HEK293T (cell line): Measurements from ENCODE around the gene POLQ.
"Not testable (repeated sequence)": the region's sequence is repeated elsewhere in the genome, so short reads cannot be mapped to it uniquely, and the experiment has no call there.

Source experiments
- CTCF ChIA-PET: fragments of 350-600 bp; formaldehyde crosslinking; extraction: SDS; loops from one replicate; lab custom pipeline; 2021; ENCODE audit warnings: antibody characterized with exemption, inconsistent platforms; lab: Yijun Ruan, JAX
- POLR2A ChIA-PET: fragments of 350-600 bp; formaldehyde crosslinking; extraction: SDS; loops from one replicate; lab custom pipeline; 2020; ENCODE audit warnings: antibody characterized with exemption, inconsistent platforms; lab: Yijun Ruan, JAX
- DNase-seq: peaks from one replicate; pipeline ENCODE4 v3.0.0; 2012; ENCODE audit warnings: mixed read lengths; ENCODE audit errors: extremely low spot score
- ARNT ChIP-seq: fragments of 450-650 bp; IDR thresholded peaks from 2 replicates; pipeline ENCODE4 v1.6.1; 2017; ENCODE audit warnings: mild to moderate bottlenecking
- BHLHE40 ChIP-seq: fragments of 450-650 bp; IDR thresholded peaks from 2 replicates; pipeline ENCODE4 v1.6.1; 2016; ENCODE audit warnings: mild to moderate bottlenecking, moderate library complexity, borderline replicate concordance
- CTBP1 ChIP-seq: fragments of 450-650 bp; IDR thresholded peaks from 2 replicates; pipeline ENCODE4 v1.6.1; 2016; ENCODE audit warnings: borderline replicate concordance
- ELF4 ChIP-seq: fragments of 450-650 bp; IDR thresholded peaks from 2 replicates; pipeline ENCODE4 v1.6.1; 2017; ENCODE audit warnings: antibody characterized with exemption
- FOXA1 ChIP-seq: fragments of 450-650 bp; IDR thresholded peaks from 2 replicates; pipeline ENCODE4 v1.6.1; 2016; ENCODE audit warnings: mild to moderate bottlenecking
- FOXK2 ChIP-seq: fragments of 450-650 bp; IDR thresholded peaks from 2 replicates; pipeline ENCODE4 v1.6.1; 2016; ENCODE audit warnings: mild to moderate bottlenecking
- FOXM1 ChIP-seq: fragments of 450-650 bp; IDR thresholded peaks from 2 replicates; pipeline ENCODE4 v1.6.1; 2017; ENCODE audit warnings: mild to moderate bottlenecking, borderline replicate concordance
- HDGF ChIP-seq: fragments of 450-650 bp; IDR thresholded peaks from 2 replicates; pipeline ENCODE4 v1.6.1; 2017; ENCODE audit warnings: antibody characterized with exemption, borderline replicate concordance
- L3MBTL2 ChIP-seq: fragments of 450-650 bp; conservative IDR thresholded peaks from 2 replicates; pipeline ENCODE4 v1.6.1; 2016; ENCODE audit warnings: mild to moderate bottlenecking
- LEF1 ChIP-seq: fragments of 450-650 bp; IDR thresholded peaks from 2 replicates; pipeline ENCODE4 v1.6.1; 2017; ENCODE audit warnings: mild to moderate bottlenecking, borderline replicate concordance
- NFRKB ChIP-seq: fragments of 450-650 bp; IDR thresholded peaks from 2 replicates; pipeline ENCODE4 v1.6.1; 2016; ENCODE audit warnings: mild to moderate bottlenecking, moderate library complexity
- PKNOX1 ChIP-seq: fragments of 450-650 bp; IDR thresholded peaks from 2 replicates; pipeline ENCODE4 v1.6.1; 2016
- SP1 ChIP-seq: fragments of 450-650 bp; IDR thresholded peaks from 2 replicates; pipeline ENCODE4 v1.6.1; 2017
- SUZ12 ChIP-seq: fragments of 450-650 bp; IDR thresholded peaks from 2 replicates; pipeline ENCODE4 v1.6.1; 2016; ENCODE audit warnings: mild to moderate bottlenecking
- TARDBP ChIP-seq: fragments of 450-650 bp; IDR thresholded peaks from 2 replicates; pipeline ENCODE4 v1.6.1; 2016
- ZNF384 ChIP-seq: fragments of 450-650 bp; IDR thresholded peaks from 2 replicates; pipeline ENCODE4 v1.6.1; 2016

POLQ gene

GRCh38 chr3:121405631-121406030 is 140.2 kb downstream of the POLQ start:
- ChIA-PET POLR2A (no interaction called here), CTCF (no interaction called here)
- TF ChIP-seq LEF1 (no peak), FOXM1 (no peak), TARDBP (no peak), ARNT (no peak), NFRKB (no peak), BHLHE40 (no peak), SUZ12 (no peak), FOXA1 (no peak), SP1 (no peak), ZNF384 (no peak), ELF4 (no peak), FOXK2 (no peak), CTBP1 (no peak), L3MBTL2 (no peak), PKNOX1 (no peak), HDGF (no peak)
- no peak for DNase-seq

DNA sequence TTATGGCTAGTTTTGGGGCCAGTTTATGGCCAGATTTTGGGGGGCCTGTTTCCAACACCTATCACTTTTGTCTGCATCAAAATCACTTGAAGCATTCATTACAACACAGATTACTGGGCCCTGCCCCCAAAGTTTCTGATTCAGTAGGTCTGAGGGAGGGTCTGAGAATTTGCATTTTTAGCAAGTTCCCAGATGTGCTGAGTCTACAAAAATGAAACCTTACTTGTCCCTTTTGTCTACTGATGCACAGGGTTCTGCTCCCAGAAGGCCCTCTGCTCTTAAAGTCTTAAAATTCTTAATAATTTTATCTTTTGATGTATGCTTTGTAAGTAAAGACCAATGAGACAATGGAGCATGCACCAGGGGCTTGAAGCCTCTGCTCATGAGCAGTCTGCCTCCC is 146.0 kb downstream of the POLQ start:
- TF ChIP-seq ARNT (no peak), SUZ12 (no peak), FOXM1 (no peak), ZNF384 (no peak), FOXK2 (no peak), HDGF (no peak), PKNOX1 (no peak), FOXA1 (no peak)
- POLR2A ChIA-PET: no interaction called here
- no peak for DNase-seq
- CTCF ChIA-PET: no interaction called here

DNA sequence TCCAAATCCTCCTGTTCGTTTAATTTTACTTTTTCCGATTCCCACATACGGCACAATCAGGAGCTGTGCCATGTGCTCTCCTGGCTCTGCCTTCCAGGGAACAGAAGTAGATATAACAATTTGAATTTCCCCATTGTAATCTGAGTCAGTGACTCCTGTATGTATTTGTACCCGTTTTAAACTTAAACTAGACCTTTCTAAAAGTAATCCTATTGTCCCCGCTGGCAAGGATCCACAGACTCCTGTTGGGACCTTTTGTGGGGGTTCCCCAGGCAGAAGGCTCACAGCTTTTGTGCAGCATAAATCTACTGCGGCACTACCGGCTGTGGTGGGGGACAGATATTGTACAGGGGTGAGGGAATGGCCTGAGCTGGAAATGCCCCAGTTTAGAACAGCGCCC is 147.7 kb downstream of the POLQ start:
- DNase-seq, CTCF ChIA-PET: not testable (repeated sequence)

DNA sequence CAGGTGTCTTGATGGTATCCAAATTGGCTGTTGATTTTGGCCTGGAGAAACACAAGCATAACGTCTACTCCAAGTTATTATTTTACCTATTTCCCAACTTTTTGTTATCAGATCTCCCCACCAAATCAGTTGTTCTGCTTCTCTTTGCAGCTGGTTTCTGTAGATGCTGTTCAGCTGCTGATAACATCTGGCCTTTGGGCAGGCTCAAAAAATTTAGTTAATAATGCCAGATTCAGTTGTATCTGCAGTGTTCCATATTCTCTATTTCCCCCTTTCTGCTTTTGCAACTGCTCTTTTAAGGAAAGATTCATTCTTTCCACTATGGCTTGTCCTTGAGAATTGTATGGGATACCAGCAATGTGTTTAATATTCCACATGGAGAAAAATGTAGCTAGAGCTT is 149.8 kb downstream of the POLQ start:
- DNase-seq, POLR2A ChIA-PET, CTCF ChIA-PET: not testable (repeated sequence)

More for the DNA sequence above, 147.7 kb downstream of the POLQ start:
- POLR2A ChIA-PET: not testable (repeated sequence)

DNA sequence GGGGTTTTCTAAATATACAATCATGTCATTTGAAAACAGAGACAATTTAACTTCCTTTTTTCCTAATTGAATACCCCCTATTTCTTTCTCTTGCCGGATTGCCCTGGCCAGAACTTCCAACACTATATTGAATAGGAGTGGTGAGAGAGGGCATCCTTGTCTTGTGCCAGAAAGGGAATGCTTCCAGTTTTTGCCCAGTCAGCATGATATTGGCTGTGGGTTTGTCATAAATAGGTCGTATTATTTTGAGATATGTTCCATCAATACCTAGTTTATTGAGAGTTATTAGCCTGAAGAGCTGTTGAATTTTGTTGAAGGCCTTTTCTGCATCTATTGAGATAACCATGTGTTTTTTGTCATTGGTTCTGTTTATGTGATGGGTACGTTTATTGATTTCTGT is 157.5 kb downstream of the POLQ start:
- CTCF ChIA-PET, DNase-seq, POLR2A ChIA-PET: not testable (repeated sequence)
